C1 segment of cervical spinal cord (tissue), 14 donors: ENCODE measurements around the gene ACTR1A.
A peak's percentile ranks its signal among the peaks of the same experiment; 100 is the strongest.

ENCODE experiments used
- DNase-seq, 14 donors: peaks; one replicate each; lab custom pipeline; 2025; lab: John Stamatoyannopoulos, UW

The ACTR1A gene

GRCh38 chr10:102485093-102485784, 17.3 kb downstream of the ACTR1A start:
- peak in 1 of 14 donors; percentile 70 for DNase-seq

DNA sequence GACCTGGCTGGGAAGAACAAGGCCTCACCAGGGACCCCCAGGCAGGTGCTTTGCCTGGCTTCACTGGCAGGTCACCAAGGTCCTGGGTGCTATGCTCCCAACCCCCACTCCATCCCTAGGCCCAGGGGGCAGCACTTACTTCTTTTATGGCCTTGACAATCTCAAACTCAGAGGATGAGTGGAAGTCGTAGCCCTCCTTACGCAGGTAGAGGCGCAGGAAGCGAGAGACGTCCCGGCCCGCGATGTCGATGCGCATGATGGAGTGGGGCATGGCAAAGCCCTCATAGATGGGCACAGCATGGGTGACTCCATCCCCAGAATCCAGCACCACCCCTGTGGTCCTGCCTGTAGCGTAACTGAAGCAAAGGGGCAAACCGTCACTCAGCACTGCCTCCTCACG, 18.5 kb downstream of the ACTR1A start:
- no peak for DNase-seq

DNA sequence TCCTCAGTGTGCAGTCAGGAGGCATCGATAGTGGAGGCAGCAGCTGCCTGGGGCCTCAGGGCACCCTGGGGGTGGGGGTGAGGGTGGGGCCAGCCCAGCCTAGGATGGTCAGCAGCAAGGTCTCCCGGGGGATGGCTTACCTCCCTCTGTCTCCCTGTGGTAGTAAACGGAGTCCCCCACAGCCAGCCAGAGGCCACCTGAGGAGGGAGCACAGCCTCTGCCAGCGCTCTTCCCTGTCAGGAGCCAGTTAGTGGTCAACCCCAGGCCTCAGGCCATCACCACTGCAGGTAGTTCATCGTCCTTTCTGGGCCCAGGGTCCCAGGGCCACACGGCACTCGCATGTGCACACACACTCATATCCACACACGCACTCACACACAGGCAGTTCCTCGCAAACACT, 22.1 kb downstream of the ACTR1A start:
- no peak for DNase-seq

DNA sequence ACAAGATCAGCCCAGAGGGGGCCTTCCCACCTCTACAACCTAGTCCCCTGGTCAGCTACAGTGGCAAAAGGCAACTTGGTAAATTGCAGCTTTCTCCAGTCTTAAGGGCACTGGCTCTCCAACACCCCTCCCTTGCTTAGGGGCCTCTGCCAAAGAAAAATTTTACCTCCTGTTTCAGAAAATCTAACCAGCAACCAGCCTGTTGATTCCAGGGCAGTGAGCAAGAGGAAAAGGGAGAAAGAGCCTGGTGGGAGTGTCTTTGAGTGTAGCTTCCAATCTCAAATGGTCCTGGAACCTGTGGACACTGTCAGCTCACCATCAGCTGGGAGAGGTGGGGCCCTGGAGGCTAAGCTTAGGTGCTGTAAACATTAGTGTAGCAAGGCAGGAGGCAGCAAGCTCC, 22.9 kb downstream of the ACTR1A start:
- no peak for DNase-seq

DNA sequence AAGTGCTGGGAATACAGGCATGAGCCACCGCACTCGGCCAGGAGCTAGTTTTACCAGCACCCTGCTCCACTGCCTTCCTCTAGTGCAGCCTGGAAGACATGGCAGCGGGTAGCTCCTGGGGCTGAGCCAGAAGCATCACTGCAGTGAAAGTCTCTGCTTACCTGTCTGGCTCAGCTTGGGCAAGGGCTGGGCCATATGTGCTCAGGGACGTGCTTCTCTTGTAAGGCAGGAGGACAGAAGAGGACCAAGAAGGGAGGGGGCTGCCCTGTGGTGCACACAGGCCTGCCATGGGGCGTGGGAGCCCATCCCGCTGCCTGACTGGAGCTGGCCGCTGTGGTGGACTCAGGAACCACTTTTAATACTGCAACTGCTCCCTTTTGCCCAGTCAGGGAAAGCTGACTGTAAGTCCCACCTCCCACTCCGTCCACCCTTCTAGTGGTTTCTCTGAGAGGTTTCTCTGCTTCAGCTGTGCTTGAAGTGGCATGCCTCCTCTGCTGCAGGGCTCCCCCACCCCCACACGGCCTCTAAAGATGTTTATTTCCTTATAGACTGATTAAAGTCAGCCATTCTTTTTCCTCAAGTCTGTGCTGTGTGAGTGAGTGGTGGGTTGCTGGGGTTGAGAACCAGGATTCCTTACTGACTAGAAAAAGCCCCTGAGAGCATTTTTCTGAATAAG, 25.9 kb downstream of the ACTR1A start:
- DNase-seq = peak in 1 of 14 donors; percentile 5

DNA sequence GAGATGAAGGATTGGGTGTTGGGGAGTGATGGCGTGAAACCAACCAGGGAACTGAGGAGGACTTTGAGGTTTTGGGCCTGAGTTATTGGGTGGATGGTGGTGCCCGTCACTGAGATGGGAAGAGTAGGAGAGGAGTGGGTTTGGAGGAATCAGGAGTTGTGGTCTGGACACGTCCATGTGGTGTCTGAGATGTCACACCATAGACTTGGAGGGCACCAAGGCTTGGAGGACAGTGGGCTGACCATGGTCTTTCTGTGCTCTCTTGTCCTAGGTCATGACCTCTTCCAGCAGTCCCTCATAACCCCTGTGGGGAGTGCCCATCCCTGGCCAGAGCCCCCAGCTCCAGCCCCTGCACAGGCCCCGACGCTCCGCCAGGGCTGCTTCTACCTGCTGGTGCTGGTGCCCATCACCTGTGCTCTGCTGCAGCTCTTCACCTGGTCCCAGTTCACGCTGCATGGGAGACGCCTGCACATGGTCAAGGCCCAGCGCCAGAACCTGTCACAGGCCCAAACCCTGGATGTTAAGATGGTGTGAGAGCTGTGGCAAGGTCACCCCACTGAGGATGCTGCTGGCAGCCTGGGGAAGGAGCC, 27.0 kb downstream of the ACTR1A start:
- no peak for DNase-seq

DNA sequence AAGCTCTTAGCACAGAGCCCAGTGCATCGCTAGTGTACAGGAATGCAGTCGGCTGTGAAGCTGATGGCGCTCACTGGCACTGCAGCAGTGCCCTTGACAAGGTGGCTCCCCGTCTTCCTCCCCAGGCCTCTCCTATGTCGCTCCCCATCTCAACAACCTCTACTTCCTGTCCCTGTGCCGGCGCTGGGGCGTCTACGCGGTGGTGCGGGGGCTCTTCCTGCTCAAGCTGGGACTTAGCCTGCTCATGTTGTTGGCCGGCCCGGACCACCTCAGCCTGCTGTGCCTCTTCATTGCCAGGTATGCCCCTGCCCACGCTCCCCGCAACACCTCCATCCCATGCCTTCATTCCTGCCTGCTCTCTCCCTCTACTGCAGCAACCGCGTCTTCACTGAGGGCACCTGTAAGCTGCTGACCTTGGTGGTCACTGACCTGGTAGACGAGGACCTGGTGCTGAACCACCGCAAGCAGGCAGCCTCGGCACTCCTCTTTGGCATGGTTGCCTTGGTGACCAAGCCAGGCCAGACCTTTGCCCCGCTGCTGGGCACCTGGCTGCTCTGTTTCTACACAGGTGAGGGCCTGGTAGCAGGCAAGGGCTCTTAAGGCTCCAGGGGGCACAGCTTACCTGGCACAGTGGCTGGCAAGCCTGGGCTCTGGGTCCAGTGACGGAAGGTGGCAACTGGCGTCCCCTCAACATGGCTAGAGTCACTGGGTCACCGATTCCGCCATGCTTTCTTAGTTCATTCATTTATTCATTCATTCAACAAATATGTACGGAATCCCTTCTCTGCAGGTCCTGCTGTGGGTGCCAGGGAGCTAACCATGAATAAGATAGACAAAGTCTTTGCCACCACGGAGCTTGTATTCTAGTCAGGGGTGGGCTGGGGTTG, 28.8 kb downstream of the ACTR1A start:
- no peak for DNase-seq

DNA sequence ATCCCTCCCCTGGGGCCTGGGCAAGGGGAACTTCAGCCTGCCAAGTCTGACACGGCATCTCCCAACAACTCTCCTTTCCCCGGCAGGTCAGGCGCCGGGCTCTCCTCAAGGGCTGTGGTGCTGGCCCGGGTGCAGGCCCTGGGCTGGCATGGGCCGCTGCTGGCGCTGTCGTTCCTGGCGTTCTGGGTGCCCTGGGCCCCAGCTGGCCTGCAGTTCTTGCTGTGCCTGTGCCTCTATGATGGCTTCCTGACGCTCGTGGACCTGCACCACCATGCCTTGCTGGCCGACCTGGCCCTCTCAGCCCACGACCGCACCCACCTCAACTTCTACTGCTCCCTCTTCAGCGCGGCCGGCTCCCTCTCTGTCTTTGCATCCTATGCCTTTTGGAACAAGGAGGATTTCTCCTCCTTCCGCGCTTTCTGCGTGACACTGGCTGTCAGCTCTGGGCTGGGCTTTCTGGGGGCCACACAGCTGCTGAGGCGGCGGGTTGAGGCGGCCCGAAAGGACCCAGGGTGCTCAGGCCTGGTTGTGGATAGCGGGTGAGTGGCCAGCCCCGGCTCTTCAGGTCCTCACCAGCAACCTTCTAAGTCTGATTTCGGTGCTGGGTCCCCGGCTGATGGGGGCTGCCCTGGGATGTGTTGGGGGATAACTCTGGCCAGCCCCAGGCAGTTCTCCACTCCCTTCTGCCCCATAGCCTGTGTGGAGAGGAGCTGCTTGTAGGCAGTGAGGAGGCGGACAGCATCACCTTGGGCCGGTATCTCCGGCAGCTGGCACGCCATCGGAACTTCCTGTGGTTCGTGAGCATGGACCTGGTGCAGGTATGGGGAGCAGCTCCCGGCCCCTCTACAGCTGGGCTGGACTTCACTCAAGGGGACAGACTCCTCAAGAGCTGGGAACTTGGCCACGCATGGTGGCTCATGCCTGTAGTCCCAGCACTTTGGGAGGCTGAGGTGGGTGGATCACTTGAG, 31.6 kb downstream of the ACTR1A start:
- no peak for DNase-seq

DNA sequence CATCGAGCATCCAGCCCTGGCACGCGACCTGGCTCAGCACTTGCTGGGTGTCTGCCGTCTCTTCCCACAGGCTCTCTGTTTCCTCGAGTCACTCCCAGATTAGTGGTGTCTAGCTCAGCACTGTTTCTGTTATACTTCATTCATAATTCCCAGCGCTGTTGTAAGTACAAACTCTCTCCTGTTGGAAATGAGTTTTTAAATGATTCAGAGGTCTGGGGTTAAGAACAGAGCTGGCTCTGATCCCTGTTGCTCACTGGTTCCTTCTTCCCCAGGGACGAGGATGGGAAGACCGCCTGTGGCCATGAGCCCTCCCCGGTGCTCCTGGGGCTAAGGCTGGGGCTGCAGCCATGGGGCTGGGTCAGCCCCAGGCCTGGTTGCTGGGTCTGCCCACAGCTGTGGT, 33.8 kb downstream of the ACTR1A start:
- DNase-seq = no peak

GRCh38 chr10:102467971-102468438, 34.5 kb downstream of the ACTR1A start:
- no peak for DNase-seq

DNA sequence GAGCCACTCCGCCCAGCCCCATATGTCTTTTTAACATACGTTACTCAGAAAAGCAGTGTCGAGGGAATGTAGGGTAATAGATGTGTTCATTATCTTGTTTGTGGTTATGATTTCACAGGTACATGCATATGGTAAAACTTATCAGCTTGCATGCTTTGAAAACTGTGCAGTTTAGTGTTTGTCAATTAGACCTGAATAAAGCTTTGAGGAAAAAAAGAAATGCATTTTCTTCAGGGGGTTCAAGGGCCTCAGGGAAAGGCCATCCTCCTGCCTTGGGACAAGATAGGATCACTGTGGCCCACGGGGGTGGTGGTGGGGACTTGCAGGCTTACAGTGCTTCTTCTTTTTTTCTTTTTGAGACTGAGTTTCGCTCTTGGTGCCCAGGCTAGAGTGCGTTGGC, 35.2 kb downstream of the ACTR1A start:
- DNase-seq = no peak

DNA sequence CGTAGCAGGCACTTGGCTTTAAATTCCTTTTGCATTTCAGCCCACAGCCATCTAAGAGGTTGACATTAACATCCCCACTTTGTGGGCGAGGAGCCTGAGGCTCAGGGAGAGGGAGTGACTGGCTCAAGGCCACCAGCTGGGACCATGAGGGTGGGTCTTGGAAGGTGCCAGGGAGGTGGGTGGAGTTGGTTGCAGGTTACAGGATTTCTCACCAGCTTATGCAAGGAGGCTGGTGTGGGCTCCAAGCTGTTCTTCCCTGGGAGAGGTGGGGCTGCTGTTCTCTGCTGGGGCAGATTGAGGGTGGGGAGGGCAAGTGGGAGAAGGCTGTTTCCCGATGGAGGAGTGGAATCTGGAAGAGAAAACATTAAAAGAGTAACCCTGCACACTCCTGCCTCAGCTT, 37.0 kb downstream of the ACTR1A start:
- no peak for DNase-seq

DNA sequence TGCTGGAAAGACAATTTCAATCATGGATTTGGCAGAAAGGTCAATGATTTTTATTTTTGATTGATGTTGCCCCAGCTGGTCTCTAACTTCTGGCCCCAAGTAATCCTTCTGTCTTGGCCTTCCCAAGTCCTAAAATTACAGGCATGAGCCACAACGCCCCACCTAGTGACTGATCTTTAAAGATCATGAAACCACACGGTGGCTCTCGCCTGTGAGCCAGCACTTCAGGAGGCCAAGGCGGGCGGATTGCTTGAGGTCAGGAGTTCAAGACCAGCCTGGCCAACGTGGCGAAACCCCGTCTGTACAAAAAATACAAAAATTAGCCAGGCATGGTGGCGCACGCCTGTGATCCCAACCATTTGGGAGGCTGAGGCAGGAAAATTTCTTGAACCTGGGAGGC, 38.5 kb downstream of the ACTR1A start:
- DNase-seq = no peak

DNA sequence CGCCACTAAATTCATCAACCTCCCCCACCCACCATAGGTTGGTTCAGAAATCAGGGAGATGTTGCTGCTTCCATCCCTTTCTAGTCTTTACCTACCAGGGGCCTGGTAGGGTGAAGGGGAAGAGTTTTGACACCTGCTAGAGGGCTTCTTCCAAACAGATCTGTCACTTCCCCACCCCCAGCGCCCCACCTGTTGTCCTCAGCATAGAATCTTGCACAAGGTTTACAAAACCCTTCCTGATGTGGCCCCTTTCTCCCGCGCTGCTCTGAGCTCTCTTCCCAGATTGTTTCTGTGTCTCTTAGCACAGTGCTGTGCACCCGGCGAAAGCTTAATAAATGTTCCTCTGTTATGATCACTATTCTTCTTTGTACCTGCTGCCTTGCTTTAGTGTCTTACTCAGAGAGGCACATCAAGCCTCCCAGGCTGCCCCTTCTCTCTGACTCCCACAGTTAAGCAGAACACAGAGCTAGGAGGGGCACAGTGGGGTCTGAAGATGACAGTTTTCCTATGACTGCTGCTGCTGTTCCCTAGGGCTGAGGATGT, 39.9 kb downstream of the ACTR1A start:
- peak in 1 of 14 donors; percentile 23 for DNase-seq

GRCh38 chr10:102461187-102462054, 41.1 kb downstream of the ACTR1A start:
- peak in 13 of 14 donors; percentile 43 to 91 (median 76) for DNase-seq

GRCh38 chr10:102460836-102461186, 41.7 kb downstream of the ACTR1A start:
- no peak for DNase-seq

- no peak for DNase-seq
Measured at GRCh38 chr10:102458656-102459055, 43.9 kb downstream of the ACTR1A start.

DNA sequence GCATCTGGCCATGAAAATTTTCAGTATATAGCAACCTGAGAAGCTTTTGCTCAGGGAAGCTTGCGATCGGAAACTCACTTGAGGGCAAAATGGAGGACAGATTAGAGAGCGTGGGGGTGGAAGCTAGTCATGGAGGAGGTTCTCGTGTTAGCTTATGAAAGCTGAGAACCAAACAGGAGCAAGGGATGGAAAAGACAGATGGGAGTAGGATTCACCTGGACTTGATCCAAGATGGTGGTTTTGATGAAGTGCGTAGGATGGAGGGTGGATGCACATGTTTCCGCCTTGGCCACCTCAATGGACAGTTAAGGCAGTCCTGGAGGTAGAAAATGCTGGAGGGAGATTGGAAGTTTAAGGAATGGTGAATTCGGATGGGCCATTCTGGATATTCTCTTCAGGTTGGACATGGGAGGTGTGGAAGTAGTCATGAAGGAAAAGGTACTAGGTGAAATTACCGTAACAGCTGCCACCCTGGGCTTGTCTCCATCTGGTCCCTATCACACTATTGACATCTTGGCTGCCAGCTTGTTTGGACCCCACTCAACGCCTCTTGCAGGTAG, 44.8 kb downstream of the ACTR1A start:
- peak in 1 of 14 donors; percentile 22 for DNase-seq

- DNase-seq = no peak
Measured at GRCh38 chr10:102455893-102456471, 46.5 kb downstream of the ACTR1A start.
